ENCODE measurements around the gene ARHGAP42. TPM values are rescaled to one million over a fixed set of nuclear protein-coding genes. Genes with fewer than 3 reads are reported as not detected.

The ARHGAP42 gene
- total and polyA plus RNA-seq, 3 donors from 2014 or later, result 9.8 to 12.1 (median 10.4) TPM

- H3K9me3 ChIP-seq, result no peaks in the 10 kb centered on the region
- H3K27me3 ChIP-seq, result no peaks in the 10 kb centered on the region
- no peaks in the 10 kb centered on the region for H3K4me1 ChIP-seq
- DNase-seq, result no peak
- no peak overlapping the region for H3K4me3 ChIP-seq
- no peak for TF ChIP-seq POLR2A (IDR thresholded peaks at IDR 0.05)
- TF ChIP-seq CTCF (IDR thresholded peaks at IDR 0.05), result no peak
- no peak overlapping the region for H3K27ac ChIP-seq
- intact Hi-C loops (cut with DNase I; ENCODE audit: low total_unique reads), result no loop called here
- no peaks in the 10 kb centered on the region for H3K36me3 ChIP-seq (ENCODE audit: low read depth, missing control alignments)
- WGBS, 2 donors, result 85 to 93% methylated on average over 4 to 5 of the region's 5 CpGs
Observed at GRCh38 chr11:100752371-100753171, 65.5 kb downstream of the ARHGAP42 start.

GRCh38 chr11:100753172-100753543, 66.1 kb downstream of the ARHGAP42 start:
- TF ChIP-seq CTCF (IDR thresholded peaks at IDR 0.05), result no peak
- TF ChIP-seq POLR2A (IDR thresholded peaks at IDR 0.05), result no peak
- no peaks in the 10 kb centered on the region for H3K4me1 ChIP-seq
- no peaks in the 10 kb centered on the region for H3K9me3 ChIP-seq
- DNase-seq, result no peak
- no peaks in the 10 kb centered on the region for H3K27me3 ChIP-seq
- no peaks in the 10 kb centered on the region for H3K36me3 ChIP-seq (ENCODE audit: low read depth, missing control alignments)
- WGBS, 2 donors, result 81 to 89% methylated on average over 4 of the region's 4 CpGs
- H3K27ac ChIP-seq, result no peak overlapping the region
- H3K4me3 ChIP-seq, result no peak overlapping the region
- intact Hi-C loops (cut with DNase I; ENCODE audit: low total_unique reads), result no loop called here

GRCh38 chr11:100753571-100753970, 66.5 kb downstream of the ARHGAP42 start:
- H3K36me3 ChIP-seq (ENCODE audit: low read depth, missing control alignments), result no peaks in the 10 kb centered on the region
- intact Hi-C loops (cut with DNase I; ENCODE audit: low total_unique reads), result no loop called here
- no peak for DNase-seq
- H3K27me3 ChIP-seq, result no peaks in the 10 kb centered on the region
- H3K27ac ChIP-seq, result no peak overlapping the region
- H3K9me3 ChIP-seq, result no peaks in the 10 kb centered on the region
- no peak overlapping the region for H3K4me3 ChIP-seq
- no peaks in the 10 kb centered on the region for H3K4me1 ChIP-seq
- WGBS, 2 donors, result 70 to 77% methylated on average over 4 of the region's 4 CpGs
- TF ChIP-seq POLR2A (IDR thresholded peaks at IDR 0.05) (no peak), CTCF (IDR thresholded peaks at IDR 0.05) (no peak)

- DNase-seq, result no peak
- Histone ChIP-seq H3K27ac (no peak overlapping the region), H3K4me1 (no peaks in the 10 kb centered on the region), H3K9me3 (no peaks in the 10 kb centered on the region), H3K4me3 (no peak overlapping the region), H3K27me3 (no peaks in the 10 kb centered on the region), H3K36me3 (ENCODE audit: low read depth, missing control alignments) (no peaks in the 10 kb centered on the region)
- TF ChIP-seq POLR2A (IDR thresholded peaks at IDR 0.05) (no peak), CTCF (IDR thresholded peaks at IDR 0.05) (no peak)
- intact Hi-C loops (cut with DNase I; ENCODE audit: low total_unique reads), result no loop called here
- WGBS, 2 donors, result 48 to 53% methylated on average over 2 of the region's 2 CpGs
Observed at GRCh38 chr11:100756559-100756958, 69.5 kb downstream of the ARHGAP42 start.

GRCh38 chr11:100757646-100758045, 70.6 kb downstream of the ARHGAP42 start:
- 40 to 48% methylated on average over 1 of the region's 1 CpG for WGBS, 2 donors
- Histone ChIP-seq H3K36me3 (ENCODE audit: low read depth, missing control alignments) (no peaks in the 10 kb centered on the region), H3K4me1 (no peaks in the 10 kb centered on the region), H3K9me3 (no peaks in the 10 kb centered on the region), H3K4me3 (no peak overlapping the region), H3K27ac (no peak overlapping the region), H3K27me3 (no peaks in the 10 kb centered on the region)
- TF ChIP-seq CTCF (IDR thresholded peaks at IDR 0.05), result no peak
- TF ChIP-seq POLR2A (IDR thresholded peaks at IDR 0.05), result no peak
- intact Hi-C loops (cut with DNase I; ENCODE audit: low total_unique reads), result no loop called here
- no peak for DNase-seq

Measured in testis (tissue), 3 donors.